Ovary (tissue), 3 donors: ENCODE results near the gene E2F7.

ENCODE experiments used
- EP300 ChIP-seq: sonication (generic); formaldehyde crosslinking; IDR thresholded peaks from one replicate; pipeline ENCODE4 v1.6.1; 2017; ENCODE audit warnings: antibody characterized with exemption
- POLR2A ChIP-seq: fragments of 450-650 bp; IDR thresholded peaks from one replicate; pipeline ENCODE4 v1.6.1; 2017; ENCODE audit warnings: antibody characterized with exemption, mild to moderate bottlenecking, moderate library complexity
- TF ChIP-seq, protein P1 (sequence below), 3 donors: fragments of 450-650 bp in 2 of 3; fragments of 200-600 bp in 1 of 3; IDR thresholded peaks; one replicate each; pipeline versions ENCODE4 v1.5.1 to v1.8.0; 2016 to 2022; ENCODE audit warnings: antibody characterized with exemption in 3 of 3, mild to moderate bottlenecking in 1 of 3
- donor health status: DM: no; HTN: no; CAD: no.

DNA sequence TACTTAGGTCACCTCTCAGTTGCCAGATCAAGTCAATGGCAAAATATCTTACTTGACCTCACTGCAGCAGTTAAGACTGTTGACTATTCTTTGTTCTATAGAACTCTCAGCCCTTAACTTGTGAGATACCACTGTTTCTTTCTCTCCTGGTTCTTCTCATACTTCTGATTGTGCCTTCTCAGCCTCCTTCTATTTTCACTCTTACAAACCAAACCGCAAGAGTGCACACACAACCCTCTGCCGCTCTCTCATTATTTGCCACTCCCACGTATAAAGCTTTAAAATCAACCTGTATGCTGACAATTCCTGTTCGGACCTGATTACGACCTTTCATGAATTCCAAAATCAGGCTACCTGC lies 4.5 kb downstream of the E2F7 start:
- TF ChIP-seq, protein P1, sequence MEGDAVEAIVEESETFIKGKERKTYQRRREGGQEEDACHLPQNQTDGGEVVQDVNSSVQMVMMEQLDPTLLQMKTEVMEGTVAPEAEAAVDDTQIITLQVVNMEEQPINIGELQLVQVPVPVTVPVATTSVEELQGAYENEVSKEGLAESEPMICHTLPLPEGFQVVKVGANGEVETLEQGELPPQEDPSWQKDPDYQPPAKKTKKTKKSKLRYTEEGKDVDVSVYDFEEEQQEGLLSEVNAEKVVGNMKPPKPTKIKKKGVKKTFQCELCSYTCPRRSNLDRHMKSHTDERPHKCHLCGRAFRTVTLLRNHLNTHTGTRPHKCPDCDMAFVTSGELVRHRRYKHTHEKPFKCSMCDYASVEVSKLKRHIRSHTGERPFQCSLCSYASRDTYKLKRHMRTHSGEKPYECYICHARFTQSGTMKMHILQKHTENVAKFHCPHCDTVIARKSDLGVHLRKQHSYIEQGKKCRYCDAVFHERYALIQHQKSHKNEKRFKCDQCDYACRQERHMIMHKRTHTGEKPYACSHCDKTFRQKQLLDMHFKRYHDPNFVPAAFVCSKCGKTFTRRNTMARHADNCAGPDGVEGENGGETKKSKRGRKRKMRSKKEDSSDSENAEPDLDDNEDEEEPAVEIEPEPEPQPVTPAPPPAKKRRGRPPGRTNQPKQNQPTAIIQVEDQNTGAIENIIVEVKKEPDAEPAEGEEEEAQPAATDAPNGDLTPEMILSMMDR (IDR thresholded peaks at IDR 0.05) = no peak
- TF ChIP-seq POLR2A (no peak), EP300 (no peak)
